WERI-Rb-1 (cell line): ENCODE measurements around the gene STIM1.

Experiments
- DNase-seq: peaks from one replicate; pipeline ENCODE4 v3.0.0-alpha.2; 2020
- H3K27ac ChIP-seq: fragments of 250-450 bp; sonication (Bioruptor Pico); 2 replicates; pipeline ENCODE4 v1.5.1; 2020; ENCODE audit warnings: mild to moderate bottlenecking, moderate library complexity
- H3K27me3 ChIP-seq: fragments of 250-450 bp; sonication (Bioruptor Pico); 2 replicates; pipeline ENCODE4 v1.5.1; 2021; ENCODE audit warnings: mild to moderate bottlenecking, low read depth, moderate library complexity; ENCODE audit not compliant: insufficient read depth, severe bottlenecking
- H3K36me3 ChIP-seq: fragments of 250-450 bp; sonication (Bioruptor Pico); 2 replicates; pipeline ENCODE4 v1.5.1; 2020; ENCODE audit warnings: mild to moderate bottlenecking, moderate library complexity
- H3K4me3 ChIP-seq: 2 replicates; pipeline ENCODE4 v1.5.1; 2011; ENCODE audit warnings: low read depth, mild to moderate bottlenecking, control low read depth, low read length
- H3K9me3 ChIP-seq: fragments of 250-450 bp; sonication (Bioruptor Pico); 2 replicates; pipeline ENCODE4 v1.5.1; 2021; ENCODE audit warnings: mild to moderate bottlenecking, moderate library complexity; ENCODE audit not compliant: severe bottlenecking
- CTCF ChIP-seq: IDR thresholded peaks from 2 replicates; pipeline ENCODE4 v1.5.1; 2011; ENCODE audit warnings: low read depth, mild to moderate bottlenecking, control low read depth, inconsistent platforms, low read length

The STIM1 gene

DNA sequence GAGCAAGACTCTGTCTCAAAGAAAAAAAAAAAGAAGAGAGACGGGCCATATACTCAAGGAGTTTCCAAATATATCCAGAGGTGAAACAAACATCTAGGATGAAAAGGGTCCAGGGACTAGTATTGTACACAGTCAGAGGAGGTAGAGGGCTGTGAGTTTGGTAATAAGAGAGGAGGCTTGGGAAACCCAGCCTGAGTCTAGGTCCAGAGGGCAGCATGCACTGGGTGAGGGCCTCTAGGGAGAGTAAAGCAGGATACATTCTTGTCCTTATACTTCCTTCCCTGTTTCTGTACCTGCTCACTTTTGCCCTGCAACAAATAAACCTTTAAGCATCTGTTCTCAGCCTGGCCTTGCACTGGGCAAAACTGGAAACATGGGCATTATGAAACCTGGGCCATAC lies 31.5 kb downstream of the STIM1 start:
- Histone ChIP-seq H3K9me3 (no peaks in the 10 kb centered on the region), H3K27ac (no peak overlapping the region), H3K4me3 (no peak overlapping the region), H3K27me3 (no peaks in the 10 kb centered on the region), H3K36me3 (no peaks in the 10 kb centered on the region)
- no peak for DNase-seq
- no peak for TF ChIP-seq CTCF

- H3K27me3 ChIP-seq = no peaks in the 10 kb centered on the region
- DNase-seq = no peak
- no peak overlapping the region for H3K27ac ChIP-seq
- no peaks in the 10 kb centered on the region for H3K9me3 ChIP-seq
- H3K4me3 ChIP-seq = no peak overlapping the region
- no peak for TF ChIP-seq CTCF
- no peaks in the 10 kb centered on the region for H3K36me3 ChIP-seq
Measured at GRCh38 chr11:3888876-3889275, 33.4 kb downstream of the STIM1 start.

DNA sequence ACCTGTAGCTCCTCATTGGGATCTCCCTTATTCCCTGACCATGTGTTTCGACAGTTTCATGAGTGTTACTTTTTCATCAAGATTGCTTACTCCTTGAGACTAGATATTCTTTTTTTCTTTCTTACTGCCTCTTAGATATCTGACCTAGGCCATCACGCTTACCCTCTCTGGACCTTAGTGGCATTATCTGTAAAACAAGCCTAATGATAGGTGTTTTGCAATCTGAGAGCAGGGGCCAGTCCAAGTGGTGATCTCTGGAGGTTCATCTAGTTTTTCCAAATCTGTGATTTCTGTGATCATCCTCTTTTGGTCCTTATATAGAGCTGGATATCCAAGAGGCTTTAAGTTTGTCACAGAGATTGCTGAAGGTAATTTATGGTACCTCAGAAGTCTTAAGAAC lies 34.5 kb downstream of the STIM1 start:
- no peaks in the 10 kb centered on the region for H3K36me3 ChIP-seq
- no peaks in the 10 kb centered on the region for H3K27me3 ChIP-seq
- no peak overlapping the region for H3K27ac ChIP-seq
- H3K4me3 ChIP-seq = no peak overlapping the region
- no peaks in the 10 kb centered on the region for H3K9me3 ChIP-seq
- no peak for TF ChIP-seq CTCF
- DNase-seq = no peak

DNA sequence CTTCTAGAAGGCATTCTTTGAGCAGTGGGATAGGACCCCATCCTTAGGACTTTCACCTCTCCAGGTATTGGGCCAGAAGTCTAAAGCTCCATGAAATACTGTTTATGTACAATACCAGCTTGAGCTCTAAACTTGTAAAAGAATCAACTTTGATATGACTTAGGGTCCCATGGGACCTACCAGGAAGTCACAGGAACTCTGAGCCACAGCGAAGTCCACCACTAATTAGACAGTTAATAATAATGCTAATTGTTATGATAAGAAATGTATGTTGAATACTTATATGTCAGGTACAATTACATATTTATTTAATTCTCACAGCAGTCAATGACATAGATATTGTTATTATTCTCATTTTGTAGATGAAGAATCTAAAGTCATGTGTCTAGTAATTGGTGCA lies 35.3 kb downstream of the STIM1 start:
- no peaks in the 10 kb centered on the region for H3K36me3 ChIP-seq
- TF ChIP-seq CTCF = no peak
- H3K4me3 ChIP-seq = no peak overlapping the region
- DNase-seq = no peak
- H3K9me3 ChIP-seq = no peaks in the 10 kb centered on the region
- no peak overlapping the region for H3K27ac ChIP-seq
- no peaks in the 10 kb centered on the region for H3K27me3 ChIP-seq

GRCh38 chr11:3891751-3892150 lies 36.3 kb downstream of the STIM1 start:
- no peaks in the 10 kb centered on the region for H3K27me3 ChIP-seq
- H3K4me3 ChIP-seq = no peak overlapping the region
- no peaks in the 10 kb centered on the region for H3K36me3 ChIP-seq
- DNase-seq = no peak
- no peak for TF ChIP-seq CTCF
- no peaks in the 10 kb centered on the region for H3K9me3 ChIP-seq
- H3K27ac ChIP-seq = no peak overlapping the region

DNA sequence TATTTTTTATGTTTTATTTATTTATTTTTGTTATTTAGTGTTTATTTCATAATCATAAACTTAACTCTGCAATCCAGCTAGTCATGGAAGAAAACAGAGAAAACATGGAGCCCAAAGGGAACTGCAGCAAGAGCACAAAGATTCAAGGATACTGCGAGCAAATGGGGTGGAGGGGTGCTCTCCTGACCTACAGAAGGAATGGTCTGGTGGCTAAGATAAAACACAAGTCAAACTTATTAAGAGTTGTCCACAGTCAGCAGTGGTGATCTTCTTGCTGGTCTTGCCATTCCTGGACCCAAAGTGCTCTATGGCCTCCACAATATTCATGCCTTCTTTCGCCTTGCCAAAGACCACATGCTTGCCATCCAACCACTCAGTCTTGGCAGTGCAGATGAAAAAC lies 36.7 kb downstream of the STIM1 start:
- no peaks in the 10 kb centered on the region for H3K9me3 ChIP-seq
- H3K4me3 ChIP-seq = no peak overlapping the region
- no peaks in the 10 kb centered on the region for H3K27me3 ChIP-seq
- H3K36me3 ChIP-seq = no peaks in the 10 kb centered on the region
- no peak for DNase-seq
- TF ChIP-seq CTCF = no peak
- no peak overlapping the region for H3K27ac ChIP-seq
